HEK293 (cell line): Measurements from ENCODE around the gene CMTM8.

ENCODE experiments used
- CTCF ChIA-PET: fragments of 350-600 bp; formaldehyde crosslinking; extraction: SDS; loops from one replicate; lab custom pipeline; 2021; ENCODE audit warnings: antibody characterized with exemption; lab: Yijun Ruan, JAX
- POLR2A ChIA-PET: fragments of 300-600 bp; formaldehyde crosslinking; extraction: SDS; loops from one replicate; lab custom pipeline; 2020; ENCODE audit warnings: antibody characterized with exemption, inconsistent platforms; lab: Yijun Ruan, JAX
- H3K27ac ChIP-seq: fragments of 200-500 bp; sonication (Bioruptor generic); 2 replicates; pipeline ENCODE4 v1.5.1; 2014; ENCODE audit warnings: low read depth, low read length, control low read depth, inconsistent platforms; ENCODE audit errors: extremely low read depth
- H3K36me3 ChIP-seq, 2 experiments: fragments of 200-500 bp in 1 of 2; sonication (Bioruptor generic) in 1 of 2; 1 replicate in 1 of 2; 2 replicates in 1 of 2; pipeline ENCODE4 v1.5.1; 2014 to 2017; ENCODE audit warnings: inconsistent platforms in 2 of 2, low read length in 2 of 2; ENCODE audit not compliant: control insufficient read depth in 2 of 2, insufficient read depth in 1 of 2
- H3K4me1 ChIP-seq: fragments of 200-500 bp; sonication (Bioruptor generic); 2 replicates; pipeline ENCODE4 v1.5.1; 2014; ENCODE audit warnings: mild to moderate bottlenecking, low read length, inconsistent platforms; ENCODE audit not compliant: control insufficient read depth, insufficient read depth
- H3K4me3 ChIP-seq: 2 replicates; pipeline ENCODE4 v1.5.1; 2011; ENCODE audit warnings: low read depth, mild to moderate bottlenecking, control low read depth, low read length, moderate library complexity
- H3K9me3 ChIP-seq: fragments of 200-500 bp; sonication (Bioruptor generic); 2 replicates; pipeline ENCODE4 v1.5.1; 2014; ENCODE audit warnings: low read depth, low read length, inconsistent platforms; ENCODE audit not compliant: control insufficient read depth, insufficient read depth
- HIC1 ChIP-seq: fragments of 450-650 bp; formaldehyde crosslinking; IDR thresholded peaks from 2 replicates; pipeline ENCODE4 v1.5.1; 2016; ENCODE audit warnings: missing biosample characterization, missing genetic modification characterization
- MZF1 ChIP-seq: fragments of 450-650 bp; formaldehyde crosslinking; IDR thresholded peaks from 2 replicates; pipeline ENCODE4 v1.5.1; 2017; ENCODE audit warnings: missing biosample characterization, missing genetic modification characterization, borderline replicate concordance
- SCRT1 ChIP-seq: fragments of 450-650 bp; formaldehyde crosslinking; IDR thresholded peaks from 2 replicates; pipeline ENCODE4 v1.5.1; 2016; ENCODE audit warnings: missing biosample characterization, missing genetic modification characterization, borderline replicate concordance
- ZNF146 ChIP-seq: fragments of 450-650 bp; formaldehyde crosslinking; IDR thresholded peaks from 2 replicates; pipeline ENCODE4 v1.5.1; 2016; ENCODE audit warnings: missing biosample characterization, missing genetic modification characterization
- ZNF16 ChIP-seq: fragments of 450-650 bp; formaldehyde crosslinking; IDR thresholded peaks from 2 replicates; pipeline ENCODE4 v1.5.1; 2016; ENCODE audit warnings: low read depth, missing biosample characterization, missing genetic modification characterization
- ZNF292 ChIP-seq: fragments of 450-650 bp; formaldehyde crosslinking; IDR thresholded peaks from 2 replicates; pipeline ENCODE4 v1.5.1; 2016; ENCODE audit warnings: low read depth, missing biosample characterization, missing genetic modification characterization, borderline replicate concordance
- ZNF623 ChIP-seq: fragments of 450-650 bp; formaldehyde crosslinking; IDR thresholded peaks from 2 replicates; pipeline ENCODE4 v1.5.1; 2016; ENCODE audit warnings: missing biosample characterization, missing genetic modification characterization
- TF ChIP-seq, protein P1 (sequence below): fragments of 450-650 bp; formaldehyde crosslinking; IDR thresholded peaks from 2 replicates; pipeline ENCODE4 v1.5.1; 2016; ENCODE audit warnings: missing biosample characterization, missing genetic modification characterization
- TF ChIP-seq, protein P2 (sequence below): fragments of 450-650 bp; formaldehyde crosslinking; IDR thresholded peaks from 2 replicates; pipeline ENCODE4 v1.5.1; 2016; ENCODE audit warnings: missing biosample characterization, missing genetic modification characterization
- TF ChIP-seq, protein P3 (sequence below): fragments of 450-650 bp; formaldehyde crosslinking; IDR thresholded peaks from 2 replicates; pipeline ENCODE4 v1.5.1; 2016; ENCODE audit warnings: missing biosample characterization, missing genetic modification characterization
- TF ChIP-seq, protein P4 (sequence below): fragments of 450-650 bp; formaldehyde crosslinking; IDR thresholded peaks from 2 replicates; pipeline ENCODE4 v1.5.1; 2016; ENCODE audit warnings: missing biosample characterization, missing genetic modification characterization
- TF ChIP-seq, protein P5 (sequence below): fragments of 450-650 bp; IDR thresholded peaks from 2 replicates; pipeline ENCODE4 v1.5.1; 2018; ENCODE audit warnings: missing biosample characterization, mild to moderate bottlenecking, missing genetic modification characterization

CMTM8 gene

DNA sequence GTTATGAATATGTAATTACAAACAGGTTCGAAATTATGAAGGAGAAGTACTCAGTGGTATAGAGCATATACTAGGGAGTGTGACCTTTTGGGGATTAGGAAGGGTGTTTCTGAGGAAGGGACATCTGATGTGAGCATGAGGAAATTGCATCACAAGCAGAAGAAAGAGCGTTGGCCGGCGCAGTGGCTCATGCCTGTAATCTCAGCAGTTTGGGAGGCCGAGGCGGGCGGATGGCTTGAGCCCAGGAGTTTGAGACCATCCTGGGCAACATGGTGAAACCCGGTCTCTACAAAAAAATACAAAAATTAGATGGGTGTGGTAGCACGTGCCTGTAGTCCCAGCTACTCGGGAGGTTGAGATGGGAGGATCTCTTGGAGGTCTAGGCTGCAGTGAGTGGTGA is 160.1 kb downstream of the CMTM8 start:
- ChIA-PET CTCF (interaction anchor here (0.6 to 2.6 kb wide), 6 partner anchors 23 to 1327 kb away, joined by 3 to 15 read pairs (median 3); no protein-coding TSS in a partner anchor), POLR2A (no interaction called here)
- Histone ChIP-seq H3K4me3 (no peak overlapping the region), H3K36me3 (no peaks in the 10 kb centered on the region), H3K27ac (no peak overlapping the region), H3K9me3 (no peaks in the 10 kb centered on the region), H3K4me1 (peaks cover 5% of the 10 kb centered on the region; the same call in 1 of the 2 replicates)
- TF ChIP-seq HIC1 (tag by site-specific recombination) = no peak
- TF ChIP-seq ZNF292 (tag by site-specific recombination) = no peak
- TF ChIP-seq, protein P1, sequence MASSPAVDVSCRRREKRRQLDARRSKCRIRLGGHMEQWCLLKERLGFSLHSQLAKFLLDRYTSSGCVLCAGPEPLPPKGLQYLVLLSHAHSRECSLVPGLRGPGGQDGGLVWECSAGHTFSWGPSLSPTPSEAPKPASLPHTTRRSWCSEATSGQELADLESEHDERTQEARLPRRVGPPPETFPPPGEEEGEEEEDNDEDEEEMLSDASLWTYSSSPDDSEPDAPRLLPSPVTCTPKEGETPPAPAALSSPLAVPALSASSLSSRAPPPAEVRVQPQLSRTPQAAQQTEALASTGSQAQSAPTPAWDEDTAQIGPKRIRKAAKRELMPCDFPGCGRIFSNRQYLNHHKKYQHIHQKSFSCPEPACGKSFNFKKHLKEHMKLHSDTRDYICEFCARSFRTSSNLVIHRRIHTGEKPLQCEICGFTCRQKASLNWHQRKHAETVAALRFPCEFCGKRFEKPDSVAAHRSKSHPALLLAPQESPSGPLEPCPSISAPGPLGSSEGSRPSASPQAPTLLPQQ (tag by site-specific recombination) = no peak
- TF ChIP-seq SCRT1 = no peak
- no peak for TF ChIP-seq ZNF623 (tag by site-specific recombination)
- TF ChIP-seq ZNF146 = no peak
- TF ChIP-seq, protein P2, sequence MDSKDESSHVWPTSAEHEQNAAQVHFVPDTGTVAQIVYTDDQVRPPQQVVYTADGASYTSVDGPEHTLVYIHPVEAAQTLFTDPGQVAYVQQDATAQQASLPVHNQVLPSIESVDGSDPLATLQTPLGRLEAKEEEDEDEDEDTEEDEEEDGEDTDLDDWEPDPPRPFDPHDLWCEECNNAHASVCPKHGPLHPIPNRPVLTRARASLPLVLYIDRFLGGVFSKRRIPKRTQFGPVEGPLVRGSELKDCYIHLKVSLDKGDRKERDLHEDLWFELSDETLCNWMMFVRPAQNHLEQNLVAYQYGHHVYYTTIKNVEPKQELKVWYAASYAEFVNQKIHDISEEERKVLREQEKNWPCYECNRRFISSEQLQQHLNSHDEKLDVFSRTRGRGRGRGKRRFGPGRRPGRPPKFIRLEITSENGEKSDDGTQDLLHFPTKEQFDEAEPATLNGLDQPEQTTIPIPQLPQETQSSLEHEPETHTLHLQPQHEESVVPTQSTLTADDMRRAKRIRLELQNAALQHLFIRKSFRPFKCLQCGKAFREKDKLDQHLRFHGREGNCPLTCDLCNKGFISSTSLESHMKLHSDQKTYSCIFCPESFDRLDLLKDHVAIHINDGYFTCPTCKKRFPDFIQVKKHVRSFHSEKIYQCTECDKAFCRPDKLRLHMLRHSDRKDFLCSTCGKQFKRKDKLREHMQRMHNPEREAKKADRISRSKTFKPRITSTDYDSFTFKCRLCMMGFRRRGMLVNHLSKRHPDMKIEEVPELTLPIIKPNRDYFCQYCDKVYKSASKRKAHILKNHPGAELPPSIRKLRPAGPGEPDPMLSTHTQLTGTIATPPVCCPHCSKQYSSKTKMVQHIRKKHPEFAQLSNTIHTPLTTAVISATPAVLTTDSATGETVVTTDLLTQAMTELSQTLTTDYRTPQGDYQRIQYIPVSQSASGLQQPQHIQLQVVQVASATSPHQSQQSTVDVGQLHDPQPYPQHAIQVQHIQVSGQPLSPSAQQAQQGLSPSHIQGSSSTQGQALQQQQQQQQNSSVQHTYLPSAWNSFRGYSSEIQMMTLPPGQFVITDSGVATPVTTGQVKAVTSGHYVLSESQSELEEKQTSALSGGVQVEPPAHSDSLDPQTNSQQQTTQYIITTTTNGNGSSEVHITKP = no peak
- TF ChIP-seq, protein P3, sequence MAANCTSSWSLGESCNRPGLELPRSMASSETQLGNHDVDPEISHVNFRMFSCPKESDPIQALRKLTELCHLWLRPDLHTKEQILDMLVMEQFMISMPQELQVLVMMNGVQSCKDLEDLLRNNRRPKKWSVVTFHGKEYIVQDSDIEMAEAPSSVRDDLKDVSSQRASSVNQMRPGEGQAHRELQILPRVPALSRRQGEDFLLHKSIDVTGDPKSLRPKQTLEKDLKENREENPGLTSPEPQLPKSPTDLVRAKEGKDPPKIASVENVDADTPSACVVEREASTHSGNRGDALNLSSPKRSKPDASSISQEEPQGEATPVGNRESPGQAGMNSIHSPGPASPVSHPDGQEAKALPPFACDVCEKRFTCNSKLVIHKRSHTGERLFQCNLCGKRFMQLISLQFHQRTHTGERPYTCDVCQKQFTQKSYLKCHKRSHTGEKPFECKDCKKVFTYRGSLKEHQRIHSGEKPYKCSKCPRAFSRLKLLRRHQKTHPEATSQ (tag by site-specific recombination) = no peak
- TF ChIP-seq, protein P4, sequence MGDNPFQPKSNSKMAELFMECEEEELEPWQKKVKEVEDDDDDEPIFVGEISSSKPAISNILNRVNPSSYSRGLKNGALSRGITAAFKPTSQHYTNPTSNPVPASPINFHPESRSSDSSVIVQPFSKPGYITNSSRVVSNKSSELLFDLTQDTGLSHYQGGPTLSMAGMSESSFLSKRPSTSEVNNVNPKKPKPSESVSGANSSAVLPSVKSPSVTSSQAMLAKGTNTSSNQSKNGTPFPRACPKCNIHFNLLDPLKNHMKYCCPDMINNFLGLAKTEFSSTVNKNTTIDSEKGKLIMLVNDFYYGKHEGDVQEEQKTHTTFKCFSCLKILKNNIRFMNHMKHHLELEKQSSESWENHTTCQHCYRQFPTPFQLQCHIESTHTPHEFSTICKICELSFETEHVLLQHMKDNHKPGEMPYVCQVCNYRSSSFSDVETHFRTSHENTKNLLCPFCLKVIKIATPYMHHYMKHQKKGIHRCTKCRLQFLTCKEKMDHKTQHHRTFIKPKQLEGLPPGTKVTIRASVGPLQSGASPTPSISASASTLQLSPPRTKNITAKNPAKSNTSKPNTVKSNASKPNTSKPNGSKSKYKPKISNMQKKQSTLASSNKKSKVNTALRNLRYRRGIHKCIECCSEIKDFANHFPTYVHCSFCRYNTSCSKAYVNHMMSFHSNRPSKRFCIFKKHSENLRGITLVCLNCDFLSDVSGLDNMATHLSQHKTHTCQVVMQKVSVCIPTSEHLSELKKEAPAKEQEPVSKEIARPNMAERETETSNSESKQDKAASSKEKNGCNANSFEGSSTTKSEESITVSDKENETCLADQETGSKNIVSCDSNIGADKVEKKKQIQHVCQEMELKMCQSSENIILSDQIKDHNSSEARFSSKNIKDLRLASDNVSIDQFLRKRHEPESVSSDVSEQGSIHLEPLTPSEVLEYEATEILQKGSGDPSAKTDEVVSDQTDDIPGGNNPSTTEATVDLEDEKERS = no peak
- TF ChIP-seq MZF1 (tag by site-specific recombination) = no peak
- TF ChIP-seq ZNF16 (tag by site-specific recombination) = no peak
- TF ChIP-seq, protein P5, sequence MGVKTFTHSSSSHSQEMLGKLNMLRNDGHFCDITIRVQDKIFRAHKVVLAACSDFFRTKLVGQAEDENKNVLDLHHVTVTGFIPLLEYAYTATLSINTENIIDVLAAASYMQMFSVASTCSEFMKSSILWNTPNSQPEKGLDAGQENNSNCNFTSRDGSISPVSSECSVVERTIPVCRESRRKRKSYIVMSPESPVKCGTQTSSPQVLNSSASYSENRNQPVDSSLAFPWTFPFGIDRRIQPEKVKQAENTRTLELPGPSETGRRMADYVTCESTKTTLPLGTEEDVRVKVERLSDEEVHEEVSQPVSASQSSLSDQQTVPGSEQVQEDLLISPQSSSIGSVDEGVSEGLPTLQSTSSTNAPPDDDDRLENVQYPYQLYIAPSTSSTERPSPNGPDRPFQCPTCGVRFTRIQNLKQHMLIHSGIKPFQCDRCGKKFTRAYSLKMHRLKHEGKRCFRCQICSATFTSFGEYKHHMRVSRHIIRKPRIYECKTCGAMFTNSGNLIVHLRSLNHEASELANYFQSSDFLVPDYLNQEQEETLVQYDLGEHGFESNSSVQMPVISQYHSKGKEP (tag by site-specific recombination) = no peak
